ENCODE data around the gene PCDH15. TPM values are rescaled to one million over a fixed set of nuclear protein-coding genes. Genes with fewer than 3 reads are reported as not detected.

Gene PCDH15
- total and polyA plus RNA-seq, 2 experiments from 2014 or later: not detected

DNA sequence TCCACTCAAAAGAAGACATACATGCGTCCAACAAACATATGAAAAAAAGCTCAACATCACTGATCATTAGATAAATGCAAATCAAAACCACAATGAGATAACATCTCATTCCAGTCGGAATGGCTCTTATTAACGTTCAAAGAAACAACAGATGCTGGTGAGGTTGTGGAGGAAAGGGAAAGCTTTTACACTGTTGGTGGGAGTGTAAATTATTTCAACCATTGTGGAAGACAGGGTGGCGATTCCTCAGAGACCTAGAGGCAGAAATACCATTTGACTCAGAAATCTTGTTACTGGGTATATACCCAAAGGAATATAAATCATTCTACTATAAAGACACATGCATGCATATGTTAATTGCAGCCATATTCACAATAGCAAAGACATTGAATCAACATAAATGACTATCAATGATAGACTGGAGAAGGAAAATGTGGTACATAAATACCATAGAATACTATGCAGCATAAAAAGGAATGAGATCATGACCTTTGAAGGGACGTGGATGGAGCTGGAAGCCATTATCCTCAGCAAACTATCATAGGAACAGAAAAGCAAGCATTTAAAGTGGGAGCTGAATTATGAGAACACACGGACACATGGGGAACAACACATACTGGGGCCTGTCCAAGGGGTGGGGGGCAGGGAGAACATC lies 28.4 kb downstream of the PCDH15 start:
- 23 to 40% methylated on average over 5 to 6 of the region's 6 CpGs for WGBS, 2 experiments (ENCODE audit: low coverage in 1 of 2, low lambda C conversion rate in 2 of 2, missing lambda C conversion rate in 2 of 2)
- no peaks in the 10 kb centered on the region for H3K9me3 ChIP-seq (ENCODE audit: low read depth)
- H3K79me2 ChIP-seq (ENCODE audit: insufficient read depth): no peaks in the 10 kb centered on the region
- H3K4me1 ChIP-seq (ENCODE audit: insufficient read depth): no peaks in the 10 kb centered on the region
- no peaks in the 10 kb centered on the region for H3F3A ChIP-seq (ENCODE audit: insufficient read depth)
- no peak for DNase-seq
- H3K4me2 ChIP-seq (ENCODE audit: unreplicated experiment): no peak overlapping the region
- H3K9me2 ChIP-seq (ENCODE audit: insufficient read depth): no peaks in the 10 kb centered on the region
- H3K36me3 ChIP-seq (ENCODE audit: low read depth): no peaks in the 10 kb centered on the region
- H3K27ac ChIP-seq: no peak overlapping the region
- H4K20me1 ChIP-seq (ENCODE audit: insufficient read depth): no peaks in the 10 kb centered on the region
- H3K27me3 ChIP-seq (replicated peaks; ENCODE audit: insufficient read depth): no peaks in the 10 kb centered on the region
- no peak overlapping the region for H3K4me3 ChIP-seq
- no peak overlapping the region for H3K9ac ChIP-seq
- in situ Hi-C loops (cut with MboI): no loop called here
- TF ChIP-seq EZH2phosphoT487 (IDR thresholded peaks at IDR 0.05; ENCODE audit: insufficient read depth, low read depth): no peak
- TF ChIP-seq EZH2 (IDR thresholded peaks at IDR 0.05; ENCODE audit: insufficient read depth, poor library complexity, severe bottlenecking): no peak
- H2AFZ ChIP-seq: no peak overlapping the region

- H3F3A ChIP-seq (ENCODE audit: insufficient read depth): no peaks in the 10 kb centered on the region
- TF ChIP-seq EZH2phosphoT487 (IDR thresholded peaks at IDR 0.05; ENCODE audit: insufficient read depth, low read depth) (no peak), EZH2 (IDR thresholded peaks at IDR 0.05; ENCODE audit: insufficient read depth, poor library complexity, severe bottlenecking) (no peak)
- H4K20me1 ChIP-seq (ENCODE audit: insufficient read depth): no peaks in the 10 kb centered on the region
- in situ Hi-C loops (cut with MboI): no loop called here
- no peak overlapping the region for H3K27ac ChIP-seq
- H3K4me2 ChIP-seq (ENCODE audit: unreplicated experiment): no peak overlapping the region
- no peaks in the 10 kb centered on the region for H3K27me3 ChIP-seq (replicated peaks; ENCODE audit: insufficient read depth)
- H3K9me2 ChIP-seq (ENCODE audit: insufficient read depth): no peaks in the 10 kb centered on the region
- no peak overlapping the region for H3K4me3 ChIP-seq
- H2AFZ ChIP-seq: no peak overlapping the region
- H3K9me3 ChIP-seq (ENCODE audit: low read depth): no peaks in the 10 kb centered on the region
- H3K4me1 ChIP-seq (ENCODE audit: insufficient read depth): no peaks in the 10 kb centered on the region
- WGBS, 2 experiments (ENCODE audit: low coverage in 1 of 2, low lambda C conversion rate in 2 of 2, missing lambda C conversion rate in 2 of 2): 6 to 8% methylated on average over 2 of the region's 2 CpGs
- H3K79me2 ChIP-seq (ENCODE audit: insufficient read depth): no peaks in the 10 kb centered on the region
- no peak overlapping the region for H3K9ac ChIP-seq
- H3K36me3 ChIP-seq (ENCODE audit: low read depth): no peaks in the 10 kb centered on the region
- DNase-seq: no peak
Measured at GRCh38 chr10:54769051-54769450, 32.0 kb downstream of the PCDH15 start.

- Histone ChIP-seq H3K79me2 (ENCODE audit: insufficient read depth) (no peaks in the 10 kb centered on the region), H3K27me3 (replicated peaks; ENCODE audit: insufficient read depth) (no peaks in the 10 kb centered on the region), H4K20me1 (ENCODE audit: insufficient read depth) (no peaks in the 10 kb centered on the region), H3K4me3 (no peak overlapping the region), H3K9me2 (ENCODE audit: insufficient read depth) (no peaks in the 10 kb centered on the region), H2AFZ (no peak overlapping the region), H3K4me1 (ENCODE audit: insufficient read depth) (no peaks in the 10 kb centered on the region), H3K4me2 (ENCODE audit: unreplicated experiment) (no peak overlapping the region), H3K9ac (no peak overlapping the region), H3F3A (ENCODE audit: insufficient read depth) (no peaks in the 10 kb centered on the region), H3K27ac (no peak overlapping the region), H3K36me3 (ENCODE audit: low read depth) (no peaks in the 10 kb centered on the region), H3K9me3 (ENCODE audit: low read depth) (no peaks in the 10 kb centered on the region)
- DNase-seq: no peak
- in situ Hi-C loops (cut with MboI): no loop called here
- WGBS, 2 experiments (ENCODE audit: low coverage in 1 of 2, low lambda C conversion rate in 2 of 2, missing lambda C conversion rate in 2 of 2): 17 to 18% methylated on average over 2 of the region's 2 CpGs
- no peak for TF ChIP-seq EZH2 (IDR thresholded peaks at IDR 0.05; ENCODE audit: insufficient read depth, poor library complexity, severe bottlenecking)
- TF ChIP-seq EZH2phosphoT487 (IDR thresholded peaks at IDR 0.05; ENCODE audit: insufficient read depth, low read depth): no peak
Measured at GRCh38 chr10:54758791-54759190, 42.2 kb downstream of the PCDH15 start.

DNA sequence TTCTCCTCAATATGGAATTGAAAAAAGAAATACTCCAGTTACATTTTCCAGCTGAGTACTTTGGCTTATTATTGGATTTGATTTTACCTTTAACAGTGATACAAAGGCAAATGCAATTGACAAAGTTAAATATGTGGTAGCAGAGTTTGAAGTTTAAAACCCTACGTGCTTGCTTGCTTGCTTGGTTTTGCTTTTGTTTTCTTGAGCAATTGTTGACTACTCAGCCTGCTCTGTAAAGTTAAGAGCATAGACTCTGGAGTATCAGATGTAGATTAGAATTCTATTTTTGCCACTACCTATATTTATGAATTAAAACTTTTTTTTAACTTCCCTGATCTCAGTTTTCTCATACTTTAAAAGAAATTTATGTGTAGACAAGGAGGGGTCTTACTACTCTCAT lies 51.4 kb downstream of the PCDH15 start:
- no peaks in the 10 kb centered on the region for H3K36me3 ChIP-seq (ENCODE audit: low read depth)
- TF ChIP-seq EZH2 (IDR thresholded peaks at IDR 0.05; ENCODE audit: insufficient read depth, poor library complexity, severe bottlenecking) (no peak), EZH2phosphoT487 (IDR thresholded peaks at IDR 0.05; ENCODE audit: insufficient read depth, low read depth) (no peak)
- H3K9me3 ChIP-seq (ENCODE audit: low read depth): no peaks in the 10 kb centered on the region
- no peaks in the 10 kb centered on the region for H3F3A ChIP-seq (ENCODE audit: insufficient read depth)
- H3K9me2 ChIP-seq (ENCODE audit: insufficient read depth): no peaks in the 10 kb centered on the region
- H3K4me3 ChIP-seq: no peak overlapping the region
- H3K4me1 ChIP-seq (ENCODE audit: insufficient read depth): no peaks in the 10 kb centered on the region
- H3K4me2 ChIP-seq (ENCODE audit: unreplicated experiment): no peak overlapping the region
- H3K9ac ChIP-seq: no peak overlapping the region
- no peak overlapping the region for H3K27ac ChIP-seq
- H3K79me2 ChIP-seq (ENCODE audit: insufficient read depth): no peaks in the 10 kb centered on the region
- DNase-seq: no peak
- H4K20me1 ChIP-seq (ENCODE audit: insufficient read depth): no peaks in the 10 kb centered on the region
- in situ Hi-C loops (cut with MboI): no loop called here
- no peak overlapping the region for H2AFZ ChIP-seq
- no peaks in the 10 kb centered on the region for H3K27me3 ChIP-seq (replicated peaks; ENCODE audit: insufficient read depth)
- WGBS, 2 experiments (ENCODE audit: low coverage in 1 of 2, low lambda C conversion rate in 2 of 2, missing lambda C conversion rate in 2 of 2): 14 to 35% methylated on average over 1 of the region's 1 CpG
